Parietal lobe (tissue), 1 donor: ENCODE data around the gene CD163L1. TPM values are rescaled to one million over a fixed set of nuclear protein-coding genes. Genes with fewer than 3 reads are reported as not detected.

ENCODE experiments used
- total RNA-seq: library from RNA; depleted of rRNA; stranded (reverse); fragments of >200 nt; gene quantifications from one replicate; pipeline ENCODE4 v1.2.3, GENCODE V29; 2014

Gene CD163L1
- total RNA-seq = 3.4 TPM

DNA sequence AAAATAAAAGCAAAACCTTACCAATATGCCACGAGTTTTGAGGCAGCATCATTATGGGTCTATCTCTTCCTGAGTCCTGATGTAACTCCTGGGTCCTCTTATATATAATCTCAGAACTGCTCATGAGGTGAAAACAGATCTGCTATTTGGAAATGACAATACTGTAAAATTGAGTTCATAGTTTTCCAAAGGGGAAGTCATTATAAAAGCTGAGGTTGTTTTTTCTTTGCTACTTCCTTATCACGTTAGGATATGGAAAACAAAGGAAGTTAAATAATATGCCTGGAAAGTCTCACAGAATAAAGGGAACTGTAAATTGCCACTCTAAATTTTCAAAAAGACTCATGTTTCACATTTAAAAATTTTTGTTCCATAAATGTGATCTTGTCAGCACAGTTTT, at the start of gene CD163L1:
Gene CD163L1, minus strand, starts transcription at position 78 of the 400 bp plus-strand sequence. Its CDS starts 26 bp downstream, at position 52.

Other genes with a start within 250 kb of the CD163L1 start
- not detected for gene ACSM4, start 140.1 kb downstream of the CD163L1 start, total RNA-seq
- 0.94 TPM for gene CD163, start 59.6 kb upstream of the CD163L1 start, total RNA-seq
- gene APOBEC1, start 221.8 kb upstream of the CD163L1 start, total RNA-seq = not detected